ENCODE data around the gene VEZF1.
A peak's percentile ranks its signal among the peaks of the same experiment; 100 is the strongest.

The VEZF1 gene

DNA sequence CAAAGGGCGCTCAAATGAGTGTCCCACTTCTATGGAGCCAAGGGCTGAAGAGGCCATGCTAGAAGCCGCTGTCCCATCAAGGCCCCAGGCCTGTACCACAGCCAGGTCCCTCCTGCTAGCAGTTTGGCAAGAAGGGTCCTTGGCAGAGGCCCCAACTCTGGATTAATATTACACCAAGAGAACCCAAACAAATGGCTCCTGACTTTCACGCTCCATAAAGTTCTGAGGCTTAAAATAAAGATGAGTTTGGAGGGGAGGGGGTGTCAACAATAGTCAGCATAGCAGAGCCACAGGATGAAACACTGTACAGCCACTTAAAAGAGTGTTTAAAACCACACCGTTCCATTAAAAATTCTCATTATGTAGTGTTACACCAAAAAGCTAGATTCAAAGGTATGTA is 63.4 kb downstream of the VEZF1 start:
- peak; percentile 60 for DNase-seq

Data from NCI-H2029 (cell line).